Measurements from ENCODE around the gene PTH2.

Gene PTH2

GRCh38 chr19:49415102-49415809 is 8.0 kb downstream of the PTH2 start:
- Histone ChIP-seq H3K27ac (no peak overlapping the region; the same call in 1 of the 2 replicates), H3K36me3 (no peaks in the 10 kb centered on the region), H3K4me3 (ENCODE audit: low read depth, low read length) (no peak overlapping the region), H3K9me3 (ENCODE audit: severe bottlenecking) (no peaks in the 10 kb centered on the region), H3K27me3 (ENCODE audit: insufficient read depth, low read depth, severe bottlenecking) (no peaks in the 10 kb centered on the region)
- no peak for TF ChIP-seq CTCF (IDR thresholded peaks at IDR 0.05; ENCODE audit: low read depth, low read length)
- DNase-seq = no peak

GRCh38 chr19:49414256-49414655 is 9.0 kb downstream of the PTH2 start:
- TF ChIP-seq CTCF (IDR thresholded peaks at IDR 0.05; ENCODE audit: low read depth, low read length) = no peak
- DNase-seq = no peak
- Histone ChIP-seq H3K9me3 (ENCODE audit: severe bottlenecking) (no peaks in the 10 kb centered on the region), H3K36me3 (no peaks in the 10 kb centered on the region), H3K27me3 (ENCODE audit: insufficient read depth, low read depth, severe bottlenecking) (no peaks in the 10 kb centered on the region), H3K4me3 (ENCODE audit: low read depth, low read length) (no peak overlapping the region), H3K27ac (no peak overlapping the region)

- no peak overlapping the region for H3K27ac ChIP-seq
- DNase-seq = no peak
- TF ChIP-seq CTCF (IDR thresholded peaks at IDR 0.05; ENCODE audit: low read depth, low read length) = no peak
- no peaks in the 10 kb centered on the region for H3K27me3 ChIP-seq (ENCODE audit: insufficient read depth, low read depth, severe bottlenecking)
- no peaks in the 10 kb centered on the region for H3K36me3 ChIP-seq
- H3K9me3 ChIP-seq (ENCODE audit: severe bottlenecking) = no peaks in the 10 kb centered on the region
- no peak overlapping the region for H3K4me3 ChIP-seq (ENCODE audit: low read depth, low read length)
Measured at GRCh38 chr19:49413348-49413747, 9.9 kb downstream of the PTH2 start.

- no peak for TF ChIP-seq CTCF (IDR thresholded peaks at IDR 0.05; ENCODE audit: low read depth, low read length)
- H3K9me3 ChIP-seq (ENCODE audit: severe bottlenecking) = no peaks in the 10 kb centered on the region
- no peak for DNase-seq
- no peak overlapping the region for H3K4me3 ChIP-seq (ENCODE audit: low read depth, low read length)
- no peak overlapping the region for H3K27ac ChIP-seq
- no peaks in the 10 kb centered on the region for H3K36me3 ChIP-seq
- H3K27me3 ChIP-seq (ENCODE audit: insufficient read depth, low read depth, severe bottlenecking) = no peaks in the 10 kb centered on the region
Measured at GRCh38 chr19:49411681-49412326, 11.4 kb downstream of the PTH2 start.

- DNase-seq = no peak
- no peaks in the 10 kb centered on the region for H3K27me3 ChIP-seq (ENCODE audit: insufficient read depth, low read depth, severe bottlenecking)
- H3K36me3 ChIP-seq = no peaks in the 10 kb centered on the region
- H3K4me3 ChIP-seq (ENCODE audit: low read depth, low read length) = no peak overlapping the region
- no peaks in the 10 kb centered on the region for H3K9me3 ChIP-seq (ENCODE audit: severe bottlenecking)
- no peak for TF ChIP-seq CTCF (IDR thresholded peaks at IDR 0.05; ENCODE audit: low read depth, low read length)
- no peak overlapping the region for H3K27ac ChIP-seq
Measured at GRCh38 chr19:49409441-49410029, 13.7 kb downstream of the PTH2 start.

Measured in WERI-Rb-1 (cell line).